GM20000 (cell line): Measurements from ENCODE around the gene PLA2G4E.

Experiments used
- DNase-seq: peaks from one replicate; pipeline ENCODE4 v3.0.0; 2012; ENCODE audit warnings: low spot score
- TF ChIP-seq, protein P1 (sequence below): IDR thresholded peaks from 2 replicates; pipeline ENCODE4 v1.5.1; 2012; ENCODE audit warnings: mild to moderate bottlenecking, control low read depth; ENCODE audit errors: extremely low read depth, missing control alignments

The PLA2G4E gene

DNA sequence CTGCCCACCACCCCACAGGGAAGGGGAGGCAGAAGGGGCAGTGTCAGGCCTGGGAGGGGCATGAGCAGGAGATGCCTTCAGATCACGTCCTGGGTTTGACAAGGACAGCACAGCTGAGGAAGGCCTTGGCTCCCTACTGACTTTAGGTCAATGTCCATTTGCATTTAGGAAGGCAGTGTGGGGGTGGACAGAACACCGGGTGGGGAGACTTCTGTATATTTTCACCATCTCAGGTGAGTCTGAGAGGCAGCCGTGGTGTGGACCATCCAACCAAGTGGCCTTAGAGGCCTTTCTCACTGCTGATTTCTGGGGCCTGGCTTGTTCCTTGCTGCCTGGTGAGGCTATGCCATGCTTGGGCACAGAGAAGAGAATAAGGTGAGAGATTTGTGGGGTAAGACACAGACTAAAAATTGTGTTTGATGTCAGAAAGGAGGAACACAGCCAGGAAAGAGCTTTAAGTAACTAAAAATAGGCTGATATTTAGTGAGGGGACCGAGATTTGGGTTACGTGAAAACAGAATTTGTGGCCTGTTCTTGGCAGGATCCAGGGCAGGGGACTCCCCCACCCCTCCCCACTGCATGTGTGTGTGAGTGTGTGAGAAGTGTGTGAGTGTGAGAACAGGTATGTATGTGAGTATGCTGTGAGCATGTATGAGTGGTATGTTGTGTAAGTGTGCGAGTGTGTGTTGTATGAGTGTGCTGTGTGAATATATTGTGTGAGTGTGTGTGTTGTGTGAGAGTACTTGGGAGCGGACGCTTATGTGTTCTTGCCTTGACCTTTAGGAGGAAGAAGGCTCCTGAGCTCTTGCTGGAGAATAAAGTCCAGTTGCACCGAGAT, 11.8 kb upstream of the PLA2G4E start:
- DNase-seq = no peak
- TF ChIP-seq, protein P1, sequence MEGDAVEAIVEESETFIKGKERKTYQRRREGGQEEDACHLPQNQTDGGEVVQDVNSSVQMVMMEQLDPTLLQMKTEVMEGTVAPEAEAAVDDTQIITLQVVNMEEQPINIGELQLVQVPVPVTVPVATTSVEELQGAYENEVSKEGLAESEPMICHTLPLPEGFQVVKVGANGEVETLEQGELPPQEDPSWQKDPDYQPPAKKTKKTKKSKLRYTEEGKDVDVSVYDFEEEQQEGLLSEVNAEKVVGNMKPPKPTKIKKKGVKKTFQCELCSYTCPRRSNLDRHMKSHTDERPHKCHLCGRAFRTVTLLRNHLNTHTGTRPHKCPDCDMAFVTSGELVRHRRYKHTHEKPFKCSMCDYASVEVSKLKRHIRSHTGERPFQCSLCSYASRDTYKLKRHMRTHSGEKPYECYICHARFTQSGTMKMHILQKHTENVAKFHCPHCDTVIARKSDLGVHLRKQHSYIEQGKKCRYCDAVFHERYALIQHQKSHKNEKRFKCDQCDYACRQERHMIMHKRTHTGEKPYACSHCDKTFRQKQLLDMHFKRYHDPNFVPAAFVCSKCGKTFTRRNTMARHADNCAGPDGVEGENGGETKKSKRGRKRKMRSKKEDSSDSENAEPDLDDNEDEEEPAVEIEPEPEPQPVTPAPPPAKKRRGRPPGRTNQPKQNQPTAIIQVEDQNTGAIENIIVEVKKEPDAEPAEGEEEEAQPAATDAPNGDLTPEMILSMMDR = no peak

DNA sequence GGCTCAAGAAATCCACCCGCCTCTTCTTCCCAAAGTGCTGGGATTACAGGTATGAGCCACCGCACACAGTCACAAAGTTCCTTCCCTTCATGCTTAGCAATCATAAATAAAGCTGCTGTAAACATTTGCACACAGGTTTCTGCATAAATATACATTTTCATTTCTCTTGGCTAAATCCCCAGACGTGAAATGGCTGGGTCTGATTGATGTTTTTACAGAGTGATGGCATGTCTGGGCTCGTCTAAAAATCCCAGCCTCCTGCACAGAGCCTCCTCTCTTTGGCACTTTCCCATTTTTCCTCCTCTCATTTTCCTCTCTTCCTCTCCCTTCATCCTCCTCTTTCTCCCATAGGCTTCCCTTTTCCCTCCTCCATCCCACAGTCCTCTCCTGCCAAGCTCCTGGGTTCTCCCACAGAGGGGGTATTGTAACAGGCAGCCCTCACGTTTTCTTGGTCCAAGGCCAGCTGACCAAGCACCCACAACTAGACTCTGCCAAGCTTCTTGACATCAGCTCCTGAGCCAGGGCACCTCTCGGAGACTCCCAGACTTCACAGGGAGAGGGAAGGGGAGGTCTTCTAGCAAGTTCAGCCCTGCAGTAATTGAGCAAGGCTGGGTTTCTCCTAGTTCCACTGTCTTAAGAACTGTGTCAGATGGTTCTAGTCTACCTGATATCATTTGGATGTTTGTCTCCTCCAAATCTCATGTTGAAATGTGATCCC, 10.5 kb upstream of the PLA2G4E start:
- TF ChIP-seq, protein P1 = no peak
- DNase-seq = no peak

DNA sequence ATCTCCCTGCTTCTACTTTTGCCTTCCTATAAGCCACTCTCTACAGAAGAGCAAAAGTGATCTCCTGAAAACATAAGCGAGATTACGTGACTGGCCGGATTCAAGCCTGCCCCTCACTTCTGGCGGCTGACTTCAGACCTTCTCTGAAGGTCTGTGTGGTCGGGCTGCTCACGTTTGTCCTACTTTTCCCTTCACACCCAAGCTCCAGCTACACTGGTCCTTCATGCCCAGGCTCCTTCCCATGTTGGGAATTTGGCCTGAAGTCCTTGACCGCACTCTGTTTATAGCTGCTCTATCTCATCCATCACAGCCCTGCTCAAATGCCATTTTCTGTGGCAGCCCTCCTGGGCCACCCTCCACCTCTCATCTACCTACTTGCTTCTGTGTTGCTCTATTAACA, 6.7 kb upstream of the PLA2G4E start:
- TF ChIP-seq, protein P1 = no peak
- no peak for DNase-seq

DNA sequence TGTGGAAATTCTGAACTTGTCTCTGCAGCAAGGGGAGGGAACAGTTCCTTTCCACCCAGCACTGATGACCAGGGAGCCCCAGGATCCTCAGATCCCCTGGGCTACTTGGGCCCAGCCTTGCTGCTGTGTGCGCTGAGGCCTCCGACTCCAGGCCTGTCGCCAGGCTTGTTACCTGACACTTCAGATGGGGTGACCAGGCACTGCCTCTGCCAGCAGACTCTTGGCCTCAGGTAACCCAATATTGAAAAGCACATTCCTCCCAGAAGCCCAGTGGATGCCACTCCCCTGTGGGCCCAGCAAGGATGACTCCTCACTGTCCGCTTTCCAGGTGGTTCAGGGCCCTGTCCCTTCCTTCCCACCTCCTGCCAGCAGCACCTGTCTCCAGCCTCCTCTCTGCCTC, 3.5 kb upstream of the PLA2G4E start:
- TF ChIP-seq, protein P1 = no peak
- DNase-seq = no peak

DNA sequence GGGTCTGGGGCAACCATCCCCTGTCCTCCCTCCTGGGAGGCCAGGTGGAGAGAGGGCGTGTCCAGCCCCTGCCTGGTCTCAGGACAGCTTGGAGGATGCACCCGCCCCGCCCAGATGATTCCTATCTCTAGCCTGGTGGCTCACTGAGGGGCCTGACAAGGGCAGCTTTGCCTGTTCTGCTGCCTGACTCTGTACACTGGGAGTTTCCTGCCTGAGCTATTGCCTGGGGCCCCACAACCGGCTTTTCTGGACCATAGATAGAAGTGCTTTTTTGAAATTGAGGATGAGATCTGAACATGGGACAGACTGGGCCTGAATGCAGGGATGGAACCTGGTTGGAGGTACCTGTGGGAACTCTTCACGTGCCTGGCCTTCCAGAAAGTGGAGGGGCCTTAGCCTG, 751 bp upstream of the PLA2G4E start:
- DNase-seq = no peak
- TF ChIP-seq, protein P1 = no peak

DNA sequence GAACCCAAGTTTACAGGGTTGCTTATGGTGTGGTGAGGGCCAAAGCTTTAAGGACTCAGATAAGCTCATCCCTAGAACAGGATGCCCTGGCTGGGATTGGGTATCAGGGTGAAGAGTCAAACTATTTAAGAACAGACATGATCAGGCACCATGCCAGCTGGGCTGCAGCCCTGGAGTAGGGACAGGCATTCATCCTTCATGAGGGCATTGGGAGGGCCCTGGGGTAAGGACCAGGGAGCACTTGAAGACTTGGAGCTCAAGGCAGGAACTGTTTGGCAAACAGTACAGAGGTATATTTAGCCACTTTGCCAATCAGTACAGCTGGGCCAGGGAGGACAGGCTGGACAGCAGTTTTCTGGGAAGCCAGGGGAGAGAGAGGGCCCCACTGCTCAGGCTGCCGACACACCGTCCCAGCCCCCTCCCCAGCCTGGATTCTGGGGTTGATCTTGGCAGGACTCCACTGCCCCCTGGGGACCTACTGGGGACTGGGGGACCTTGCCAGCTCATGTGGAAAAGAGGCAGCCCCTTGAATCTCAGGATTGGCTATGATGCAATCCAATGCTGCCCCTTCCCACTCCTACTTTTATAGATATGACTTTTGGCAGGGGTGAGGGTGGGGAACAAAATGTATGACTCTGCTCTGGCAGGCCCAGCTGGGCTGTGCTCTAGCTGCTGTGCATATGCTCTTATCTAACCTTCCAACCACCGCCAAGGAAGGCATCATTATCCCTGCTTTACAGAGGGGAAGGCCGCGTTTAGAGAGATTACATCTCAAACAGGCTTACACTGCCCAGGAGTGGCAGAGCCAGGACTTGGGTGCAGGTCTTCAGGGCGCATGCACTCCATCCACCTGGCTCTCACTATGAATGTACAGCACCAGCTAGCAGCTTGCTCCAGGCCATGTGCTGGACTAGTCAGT, 2.3 kb downstream of the PLA2G4E start:
- no peak for DNase-seq
- TF ChIP-seq, protein P1 = no peak
